HepG2 (cell line): ENCODE measurements around the gene SEBOX. TPM values are rescaled to one million over a fixed set of nuclear protein-coding genes. Genes with fewer than 3 reads are reported as not detected.

ENCODE experiments used
- FOXK2 ChIP-seq: fragments of 450-650 bp; IDR thresholded peaks from 2 replicates; pipeline ENCODE4 v1.6.1; 2016
- GABPB1 ChIP-seq: IDR thresholded peaks from 2 replicates; pipeline ENCODE4 v1.6.1; 2016; ENCODE audit warnings: mild to moderate bottlenecking, missing genetic modification reagents, moderate library complexity, missing compliant biosample characterization
- HNRNPH1 ChIP-seq: fragments of 200-400 bp; formaldehyde crosslinking; optimal IDR thresholded peaks from 2 replicates; pipeline ENCODE3; 2017; ENCODE audit warnings: mild to moderate bottlenecking, low read depth, low read length
- MNT ChIP-seq: fragments of 450-650 bp; IDR thresholded peaks from 2 replicates; pipeline ENCODE4 v1.6.1; 2016
- NPAS2 ChIP-seq: sonication (generic); formaldehyde crosslinking; IDR thresholded peaks from 2 replicates; pipeline ENCODE4 v1.8.0; 2022; ENCODE audit warnings: mild to moderate bottlenecking, missing genetic modification reagents, borderline replicate concordance
- PRDM4 ChIP-seq: sonication (generic); formaldehyde crosslinking; IDR thresholded peaks from 2 replicates; pipeline ENCODE4 v1.9.0; 2021; ENCODE audit warnings: missing genetic modification reagents, borderline replicate concordance
- RNF219 ChIP-seq: sonication (generic); formaldehyde crosslinking; IDR thresholded peaks from 2 replicates; pipeline ENCODE4 v1.5.0; 2020; ENCODE audit warnings: mild to moderate bottlenecking, missing genetic modification reagents
- RXRA ChIP-seq: sonication (generic); formaldehyde crosslinking; IDR thresholded peaks from 2 replicates; pipeline ENCODE4 v1.5.1; 2020; ENCODE audit warnings: missing genetic modification reagents
- TEAD3 ChIP-seq: optimal IDR thresholded peaks from 2 replicates; pipeline ENCODE3; 2016; ENCODE audit warnings: borderline replicate concordance
- TERF1 ChIP-seq: sonication (generic); formaldehyde crosslinking; IDR thresholded peaks from 2 replicates; pipeline ENCODE4 v1.8.0; 2022; ENCODE audit warnings: mild to moderate bottlenecking, missing genetic modification reagents, moderate library complexity
- ZMYM2 ChIP-seq: sonication (generic); formaldehyde crosslinking; IDR thresholded peaks from 2 replicates; pipeline ENCODE4 v1.8.0; 2022; ENCODE audit warnings: mild to moderate bottlenecking, missing genetic modification reagents
- polyA plus RNA-seq, 8 experiments: library from polyadenylated mRNA; depleted of rRNA in 3 of 8; stranded (reverse) in 7 of 8; unstranded in 1 of 8; fragments of >200 nt; fragmentation: Illumina TruSeq in 4 of 8; extraction: Trizol in 4 of 8; gene quantifications; 2 replicates each; pipeline versions ENCODE4 v1.2.1 to v1.2.3, GENCODE V29; 2011 to 2016; ENCODE audit warnings: low read depth in 4 of 8, missing spikeins in 1 of 8, mixed read lengths in 1 of 8; ENCODE audit not compliant: insufficient read depth in 1 of 8
- total RNA-seq, 5 experiments: library from RNA; depleted of rRNA; stranded (reverse); fragments of >200 nt; fragmentation: Illumina TruSeq; extraction: Trizol; gene quantifications; 2 replicates each; pipeline ENCODE4 v1.2.3, GENCODE V29; 2016; ENCODE audit warnings: low read depth in 1 of 5
- TF ChIP-seq, protein P1 (sequence below): sonication (generic); formaldehyde crosslinking; IDR thresholded peaks from 2 replicates; pipeline ENCODE4 v1.4.0; 2020; ENCODE audit warnings: missing genetic modification reagents
- TF ChIP-seq, protein P2 (sequence below): sonication (generic); formaldehyde crosslinking; IDR thresholded peaks from 2 replicates; pipeline ENCODE4 v1.4.0; 2020; ENCODE audit warnings: missing genetic modification reagents, borderline replicate concordance
- TF ChIP-seq, protein P3 (sequence below): sonication (generic); formaldehyde crosslinking; conservative IDR thresholded peaks from 2 replicates; pipeline ENCODE4 v1.4.0; 2020; ENCODE audit warnings: missing genetic modification reagents
- TF ChIP-seq, protein P4 (sequence below): sonication (generic); formaldehyde crosslinking; IDR thresholded peaks from 2 replicates; pipeline ENCODE4 v1.8.1; 2023; ENCODE audit warnings: mild to moderate bottlenecking, missing genetic modification reagents, borderline replicate concordance
- TF ChIP-seq, protein P5 (sequence below): sonication (generic); formaldehyde crosslinking; IDR thresholded peaks from 2 replicates; pipeline ENCODE4 v1.5.1; 2020; ENCODE audit warnings: mild to moderate bottlenecking, missing genetic modification reagents, moderate library complexity

Gene SEBOX
- total and polyA plus RNA-seq, 2 of the 13 experiments (the other 11 are each of a cell fraction or from before 2014, with no cell fraction given), result not detected

DNA sequence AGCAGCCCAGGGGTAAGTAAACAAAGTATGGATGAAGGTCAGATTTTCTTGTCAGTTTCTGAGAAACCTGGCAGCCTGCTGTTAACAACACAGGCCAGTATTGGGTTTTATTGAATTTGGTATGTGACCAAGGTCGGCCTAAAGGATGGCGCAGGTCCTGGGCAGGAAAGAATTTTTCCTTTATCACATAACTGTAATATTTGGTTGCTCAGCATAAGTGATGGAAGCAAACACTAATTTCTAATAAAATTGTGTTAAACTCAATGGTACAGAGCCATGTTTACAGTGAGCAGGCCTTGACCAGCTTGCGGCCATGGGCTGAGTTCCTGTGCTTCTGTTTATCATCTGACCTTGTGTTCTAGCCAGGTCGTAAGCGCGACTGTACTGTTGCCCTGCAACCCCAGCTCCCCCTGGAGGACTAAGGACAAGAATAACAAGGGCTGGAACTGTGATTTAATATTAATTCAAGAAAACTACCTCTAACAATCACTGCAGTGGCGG, 18.2 kb downstream of the SEBOX start (continued):
- TF ChIP-seq NPAS2 (CRISPR knock-in tag), result no peak
- TF ChIP-seq HNRNPH1, result no peak
- TF ChIP-seq, protein P1, sequence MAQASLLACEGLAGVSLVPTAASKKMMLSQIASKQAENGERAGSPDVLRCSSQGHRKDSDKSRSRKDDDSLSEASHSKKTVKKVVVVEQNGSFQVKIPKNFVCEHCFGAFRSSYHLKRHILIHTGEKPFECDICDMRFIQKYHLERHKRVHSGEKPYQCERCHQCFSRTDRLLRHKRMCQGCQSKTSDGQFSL (CRISPR knock-in tag), result no peak
- TF ChIP-seq, protein P2, sequence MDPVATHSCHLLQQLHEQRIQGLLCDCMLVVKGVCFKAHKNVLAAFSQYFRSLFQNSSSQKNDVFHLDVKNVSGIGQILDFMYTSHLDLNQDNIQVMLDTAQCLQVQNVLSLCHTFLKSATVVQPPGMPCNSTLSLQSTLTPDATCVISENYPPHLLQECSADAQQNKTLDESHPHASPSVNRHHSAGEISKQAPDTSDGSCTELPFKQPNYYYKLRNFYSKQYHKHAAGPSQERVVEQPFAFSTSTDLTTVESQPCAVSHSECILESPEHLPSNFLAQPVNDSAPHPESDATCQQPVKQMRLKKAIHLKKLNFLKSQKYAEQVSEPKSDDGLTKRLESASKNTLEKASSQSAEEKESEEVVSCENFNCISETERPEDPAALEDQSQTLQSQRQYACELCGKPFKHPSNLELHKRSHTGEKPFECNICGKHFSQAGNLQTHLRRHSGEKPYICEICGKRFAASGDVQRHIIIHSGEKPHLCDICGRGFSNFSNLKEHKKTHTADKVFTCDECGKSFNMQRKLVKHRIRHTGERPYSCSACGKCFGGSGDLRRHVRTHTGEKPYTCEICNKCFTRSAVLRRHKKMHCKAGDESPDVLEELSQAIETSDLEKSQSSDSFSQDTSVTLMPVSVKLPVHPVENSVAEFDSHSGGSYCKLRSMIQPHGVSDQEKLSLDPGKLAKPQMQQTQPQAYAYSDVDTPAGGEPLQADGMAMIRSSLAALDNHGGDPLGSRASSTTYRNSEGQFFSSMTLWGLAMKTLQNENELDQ (CRISPR knock-in tag), result no peak
- peak; percentile 28; the same call in 1 of the 2 replicates for TF ChIP-seq GABPB1 (CRISPR knock-in tag)
- TF ChIP-seq RNF219 (CRISPR knock-in tag), result no peak
- TF ChIP-seq TERF1, result no peak
- TF ChIP-seq MNT, result no peak
- TF ChIP-seq PRDM4 (CRISPR knock-in tag), result no peak
- TF ChIP-seq RXRA (CRISPR knock-in tag), result peak; percentile 41; the same call in 1 of the 2 replicates
- peak; percentile 70 for TF ChIP-seq FOXK2
- no peak for TF ChIP-seq ZMYM2 (CRISPR knock-in tag)
- TF ChIP-seq, protein P3, sequence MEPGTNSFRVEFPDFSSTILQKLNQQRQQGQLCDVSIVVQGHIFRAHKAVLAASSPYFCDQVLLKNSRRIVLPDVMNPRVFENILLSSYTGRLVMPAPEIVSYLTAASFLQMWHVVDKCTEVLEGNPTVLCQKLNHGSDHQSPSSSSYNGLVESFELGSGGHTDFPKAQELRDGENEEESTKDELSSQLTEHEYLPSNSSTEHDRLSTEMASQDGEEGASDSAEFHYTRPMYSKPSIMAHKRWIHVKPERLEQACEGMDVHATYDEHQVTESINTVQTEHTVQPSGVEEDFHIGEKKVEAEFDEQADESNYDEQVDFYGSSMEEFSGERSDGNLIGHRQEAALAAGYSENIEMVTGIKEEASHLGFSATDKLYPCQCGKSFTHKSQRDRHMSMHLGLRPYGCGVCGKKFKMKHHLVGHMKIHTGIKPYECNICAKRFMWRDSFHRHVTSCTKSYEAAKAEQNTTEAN, result 0 out of 2 replicates have a peak, but pooled peaks have one; percentile 21
- TF ChIP-seq, protein P4, sequence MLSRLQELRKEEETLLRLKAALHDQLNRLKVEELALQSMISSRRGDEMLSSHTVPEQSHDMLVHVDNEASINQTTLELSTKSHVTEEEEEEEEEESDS, result no peak
- no peak for TF ChIP-seq TEAD3 (CRISPR knock-in tag)
- TF ChIP-seq, protein P5, sequence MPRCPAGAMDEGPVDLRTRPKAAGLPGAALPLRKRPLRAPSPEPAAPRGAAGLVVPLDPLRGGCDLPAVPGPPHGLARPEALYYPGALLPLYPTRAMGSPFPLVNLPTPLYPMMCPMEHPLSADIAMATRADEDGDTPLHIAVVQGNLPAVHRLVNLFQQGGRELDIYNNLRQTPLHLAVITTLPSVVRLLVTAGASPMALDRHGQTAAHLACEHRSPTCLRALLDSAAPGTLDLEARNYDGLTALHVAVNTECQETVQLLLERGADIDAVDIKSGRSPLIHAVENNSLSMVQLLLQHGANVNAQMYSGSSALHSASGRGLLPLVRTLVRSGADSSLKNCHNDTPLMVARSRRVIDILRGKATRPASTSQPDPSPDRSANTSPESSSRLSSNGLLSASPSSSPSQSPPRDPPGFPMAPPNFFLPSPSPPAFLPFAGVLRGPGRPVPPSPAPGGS (CRISPR knock-in tag), result no peak
